ENCODE data around the gene TBXA2R.
"Not testable (repeated sequence)": the region's sequence is repeated elsewhere in the genome, so short reads cannot be mapped to it uniquely, and the experiment has no call there.

TBXA2R gene

GRCh38 chr19:3604227-3604986 lies 2.3 kb downstream of the TBXA2R start:
- DNase-seq: no peak

GRCh38 chr19:3603121-3603811 lies 3.4 kb downstream of the TBXA2R start:
- DNase-seq: no peak

DNA sequence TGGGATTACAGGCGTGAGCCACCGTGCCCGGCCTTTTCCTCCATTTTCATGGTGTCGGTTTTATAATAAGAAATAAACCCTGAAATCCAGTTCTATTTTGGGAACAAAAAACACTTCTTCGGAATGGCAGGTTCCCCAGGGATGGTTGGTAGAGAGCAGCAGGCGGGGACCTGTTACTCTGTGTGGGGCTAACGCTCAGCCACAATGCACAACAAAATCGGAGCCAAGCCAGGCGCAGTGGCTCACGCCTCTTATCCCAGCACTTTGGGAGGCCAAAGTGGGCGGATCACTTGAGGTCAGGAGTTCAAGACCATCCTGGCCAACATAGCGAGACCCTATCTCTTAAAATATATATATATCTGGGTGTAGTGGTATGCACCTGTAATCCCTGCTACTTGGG lies 5.7 kb downstream of the TBXA2R start:
- no peak for DNase-seq

GRCh38 chr19:3599776-3600187 lies 6.9 kb downstream of the TBXA2R start:
- DNase-seq: no peak

DNA sequence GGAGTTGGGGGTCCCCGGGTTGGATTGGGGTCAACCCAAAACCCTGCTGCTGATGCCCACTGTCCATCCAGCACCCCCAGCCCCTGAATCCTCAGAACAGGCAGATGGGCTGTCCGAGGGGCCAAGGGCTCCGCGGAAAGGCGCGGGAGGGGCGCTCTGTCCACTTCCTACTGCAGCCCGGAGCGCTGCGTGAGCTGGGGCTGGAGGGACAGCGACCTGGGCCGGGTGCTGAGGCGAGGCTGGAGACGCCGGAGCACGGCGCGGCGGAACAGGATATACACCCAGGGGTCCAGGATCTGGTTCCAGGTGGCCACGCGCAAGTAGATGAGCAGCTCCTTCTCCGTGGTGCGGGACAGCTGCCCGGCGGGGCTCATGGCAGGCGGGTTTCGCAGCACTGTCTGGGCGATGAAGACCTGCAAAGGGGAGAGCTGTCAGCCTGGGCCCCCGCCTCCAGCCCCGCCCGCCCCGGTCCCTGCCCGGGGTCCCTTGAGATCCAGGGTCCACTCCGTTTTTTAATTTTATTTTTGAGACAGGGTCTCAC lies 11.1 kb downstream of the TBXA2R start:
- no peak for DNase-seq

DNA sequence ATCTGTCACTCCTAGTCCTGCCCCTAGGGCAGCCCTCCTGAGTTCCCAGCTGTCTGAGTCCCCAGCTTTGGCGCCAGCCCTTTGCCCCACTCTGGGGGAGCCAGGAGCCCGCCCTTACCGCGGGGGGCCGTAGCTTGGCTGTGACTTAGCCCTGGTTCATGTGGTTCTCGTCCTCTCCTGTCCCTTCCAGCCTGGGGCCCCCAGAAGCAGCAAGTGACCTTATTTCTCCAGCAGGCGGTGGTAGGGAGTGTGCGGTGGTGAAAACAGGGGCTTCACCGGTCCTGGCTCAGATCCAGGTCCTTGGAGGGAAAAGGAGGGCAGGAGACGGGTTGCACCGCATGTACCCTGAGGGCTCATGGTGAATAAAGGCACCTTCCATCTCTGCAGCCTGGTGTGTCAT lies 13.5 kb downstream of the TBXA2R start:
- no peak for DNase-seq

- DNase-seq: no peak
These were observed 14.6 kb downstream of the TBXA2R start for GRCh38 chr19:3591876-3592613.

DNA sequence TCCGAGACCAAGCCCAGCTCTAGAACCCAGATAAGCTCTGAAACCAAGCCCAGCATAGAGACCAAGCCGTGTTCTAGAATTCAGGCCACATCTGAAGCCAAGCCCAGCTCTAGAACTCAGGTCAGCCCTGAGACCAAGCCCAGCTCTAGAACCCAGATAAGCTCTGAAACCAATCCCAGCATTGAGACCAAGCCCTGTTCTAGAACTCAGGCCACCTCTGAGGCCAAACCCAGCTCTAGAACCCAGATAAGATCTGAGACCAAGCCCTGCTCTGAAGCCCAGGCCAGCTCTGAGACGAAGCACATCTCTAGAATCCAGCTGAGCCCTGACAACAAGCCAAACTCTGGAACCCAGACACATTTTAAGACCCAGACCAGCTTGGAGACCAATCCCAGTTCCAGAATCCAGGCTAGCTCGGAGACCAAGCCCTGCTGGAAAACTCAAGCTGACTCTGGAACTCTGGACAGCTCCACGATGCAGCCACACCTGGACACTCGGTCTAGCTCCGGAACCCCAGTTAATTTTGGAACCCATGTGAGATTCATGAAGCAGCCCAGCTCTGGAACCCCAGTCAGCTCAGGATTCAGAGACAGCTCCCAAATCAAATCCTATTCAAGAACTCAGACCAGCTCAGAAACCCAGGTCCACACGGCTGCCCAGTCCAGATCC lies 15.6 kb downstream of the TBXA2R start:
- no peak for DNase-seq

DNA sequence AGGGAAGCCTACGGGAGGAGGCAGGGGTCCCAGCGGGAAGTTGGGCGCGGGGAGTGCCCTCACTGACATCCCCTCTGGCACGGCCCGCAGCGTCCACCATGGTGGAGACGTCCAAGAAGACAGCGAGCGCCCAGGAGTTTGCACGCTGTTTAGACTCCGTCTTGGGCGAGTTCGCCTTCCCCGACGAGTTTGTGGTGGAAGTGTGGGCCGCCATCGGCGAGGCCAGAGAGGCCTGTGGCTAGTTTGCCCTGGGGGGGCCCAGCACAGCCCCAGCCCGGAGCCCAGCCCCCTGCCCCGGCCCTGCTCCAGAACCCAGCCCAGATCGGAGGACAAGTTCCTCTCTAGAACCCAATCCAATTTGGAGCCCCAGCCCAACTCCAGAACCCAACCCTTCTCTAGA lies 16.7 kb downstream of the TBXA2R start:
- DNase-seq: no peak

- no peak for DNase-seq
These were observed 17.2 kb downstream of the TBXA2R start for GRCh38 chr19:3589439-3589838.

- DNase-seq: no peak
These were observed 19.8 kb downstream of the TBXA2R start for GRCh38 chr19:3586707-3587346.

DNA sequence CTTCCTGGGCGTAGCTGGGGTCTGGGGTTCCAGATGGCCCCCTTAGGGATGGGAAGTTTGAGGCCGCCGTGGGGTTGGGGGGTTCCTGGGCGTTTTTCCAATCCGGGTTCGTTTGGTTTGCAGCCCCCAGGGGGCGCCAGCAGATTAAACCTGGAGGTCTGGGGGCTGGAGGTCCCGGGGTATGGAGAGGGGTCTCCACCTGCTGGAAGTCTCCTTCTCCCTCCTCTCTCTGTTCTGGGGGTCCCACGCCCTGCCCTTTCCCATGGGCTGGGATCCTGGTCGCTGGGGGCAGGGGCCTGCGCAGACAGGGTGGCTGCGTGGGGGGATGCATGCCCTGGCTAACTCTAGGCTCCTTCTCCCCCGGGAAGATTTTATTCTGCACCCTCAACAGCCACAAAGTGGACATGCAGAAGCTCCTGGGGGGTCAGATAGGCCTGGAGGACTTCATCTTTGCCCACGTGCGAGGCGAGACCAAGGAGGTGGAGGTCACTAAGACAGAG lies 20.5 kb downstream of the TBXA2R start:
- no peak for DNase-seq

DNA sequence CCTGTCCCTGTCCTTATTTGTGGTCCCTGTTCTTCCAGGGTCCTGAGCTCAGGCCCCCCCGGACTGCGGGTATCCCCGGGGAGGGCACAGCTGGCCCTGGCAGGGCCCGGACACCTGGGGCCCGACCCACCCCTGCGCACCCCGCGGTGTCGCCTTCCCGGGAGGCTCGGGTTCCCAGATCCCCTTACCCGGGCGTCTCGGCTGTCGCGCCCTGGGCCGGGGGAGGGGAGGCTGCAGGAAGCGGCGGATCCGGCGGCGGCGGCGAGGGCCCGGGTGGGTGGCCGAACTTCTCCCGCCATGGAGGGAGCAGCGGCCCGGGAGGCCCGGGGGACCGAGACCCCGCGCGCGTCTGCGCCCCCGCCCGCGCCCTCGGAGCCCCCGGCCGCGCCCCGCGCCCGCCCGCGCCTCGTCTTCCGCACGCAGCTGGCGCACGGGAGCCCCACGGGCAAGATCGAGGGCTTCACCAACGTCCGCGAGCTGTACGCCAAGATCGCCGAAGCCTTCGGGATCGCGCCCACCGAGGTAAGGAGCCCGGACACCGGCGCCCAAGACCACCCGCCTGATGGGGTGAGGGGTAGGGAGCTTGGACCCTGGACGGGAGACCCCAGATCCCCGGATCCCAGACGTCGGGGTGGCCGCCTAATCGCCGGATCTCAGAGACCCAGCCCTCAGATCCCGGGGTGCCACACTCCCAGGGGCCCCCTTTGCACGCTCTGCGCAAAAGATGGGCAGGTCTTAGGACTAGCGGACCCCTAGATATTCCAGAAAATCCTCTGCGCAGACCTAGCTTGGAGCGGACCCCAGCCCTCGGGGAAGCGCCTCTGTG lies 21.2 kb downstream of the TBXA2R start, which contains the start of gene GIPC3:
TSS of gene GIPC3 (plus strand) at position 178 of the 826 bp plus-strand sequence. CDS start at position 298, 120 bp downstream.
- no peak for DNase-seq

- DNase-seq: not testable (repeated sequence)
These were observed 22.5 kb downstream of the TBXA2R start for GRCh38 chr19:3584036-3584802.

DNA sequence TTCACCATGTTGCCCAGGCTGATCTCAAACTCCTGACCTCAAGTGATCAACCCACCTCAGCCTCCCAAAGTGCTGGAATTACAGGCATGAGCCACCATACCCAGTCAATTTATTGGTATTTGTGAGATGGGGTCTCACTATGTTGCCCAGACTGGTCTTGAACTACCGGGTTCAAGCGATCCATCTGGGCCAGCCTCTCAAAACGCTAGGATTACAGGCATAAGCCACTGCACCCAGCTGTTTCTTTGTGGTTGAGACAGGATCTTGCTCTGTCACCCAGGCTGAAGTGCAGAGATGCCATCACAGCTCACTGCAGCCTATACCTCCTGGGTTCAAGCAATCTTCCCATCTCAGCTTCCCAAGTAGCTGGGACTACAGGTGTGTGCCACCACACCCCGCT lies 24.9 kb downstream of the TBXA2R start:
- not testable (repeated sequence) for DNase-seq

DNA sequence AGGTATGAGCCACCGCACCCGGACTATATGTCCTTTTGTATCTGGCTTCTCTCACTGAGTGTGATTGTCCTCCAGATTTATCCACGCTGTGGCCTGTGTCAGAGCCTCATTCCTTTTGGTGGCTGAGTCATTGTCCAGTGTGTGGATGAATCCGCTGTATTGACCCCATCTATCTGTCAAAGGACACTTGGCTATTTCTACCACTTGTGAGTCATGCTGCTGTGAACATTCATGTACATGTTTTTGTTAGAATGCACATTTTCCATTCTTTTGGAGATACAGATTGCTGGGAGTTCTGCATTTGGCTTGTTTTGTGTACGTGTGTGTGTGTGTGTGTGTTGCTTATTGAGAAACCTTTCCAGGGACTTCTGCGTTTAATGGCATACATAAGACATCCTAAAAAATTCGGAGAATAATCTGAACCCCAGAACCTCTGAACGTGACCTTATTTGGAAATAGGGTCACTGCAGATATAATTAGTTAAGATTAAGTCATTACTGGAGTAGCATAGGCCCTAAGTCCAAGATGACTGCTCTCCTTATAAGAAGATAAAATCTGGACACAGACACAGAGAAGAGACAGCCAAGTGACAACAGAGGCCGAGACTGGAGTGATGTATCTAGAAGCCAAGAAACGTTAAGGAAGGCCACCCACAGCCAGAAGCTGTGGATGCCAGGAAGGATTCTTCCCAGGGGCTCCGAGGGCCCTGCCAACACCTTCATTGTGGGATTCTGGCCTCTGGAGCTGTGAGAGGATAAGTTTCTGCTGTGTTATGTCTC lies 26.3 kb downstream of the TBXA2R start:
- no peak for DNase-seq

GRCh38 chr19:3578390-3578789 lies 28.3 kb downstream of the TBXA2R start:
- no peak for DNase-seq

GRCh38 chr19:3577723-3578344 lies 28.8 kb downstream of the TBXA2R start:
- DNase-seq: no peak

All from stimulated activated CD4-positive, alpha-beta T cell treated with anti-CD3 and anti-CD28 coated beads, Interleukin-1b, Interleukin-23, amount 100 ng/mL, for 48 hours (primary cell).